Measurements from ENCODE around the gene TBC1D22A.
"Not testable (repeated sequence)": the region's sequence is repeated elsewhere in the genome, so short reads cannot be mapped to it uniquely, and the experiment has no call there.

The TBC1D22A gene

GRCh38 chr22:46732513-46732912 is 29.9 kb upstream of the TBC1D22A start:
- TF ChIP-seq POLR2A (IDR thresholded peaks at IDR 0.05; ENCODE audit: low read depth, low read length), result no peak
- no peak for FAIRE-seq
- no peak for DNase-seq (ENCODE audit: insufficient read length, low spot score)

- DNase-seq (ENCODE audit: insufficient read length, low spot score); FAIRE-seq: not testable (repeated sequence)
Measured at GRCh38 chr22:46734213-46734722, 28.2 kb upstream of the TBC1D22A start.

GRCh38 chr22:46734830-46735453 is 27.5 kb upstream of the TBC1D22A start:
- no peak for TF ChIP-seq POLR2A (IDR thresholded peaks at IDR 0.05; ENCODE audit: low read depth, low read length)
- DNase-seq (ENCODE audit: insufficient read length, low spot score) (no peak), FAIRE-seq (no peak)

- DNase-seq (ENCODE audit: insufficient read length, low spot score) (no peak), FAIRE-seq (no peak)
- TF ChIP-seq POLR2A (IDR thresholded peaks at IDR 0.05; ENCODE audit: low read depth, low read length), result no peak
Measured at GRCh38 chr22:46735747-46736608, 26.5 kb upstream of the TBC1D22A start.

- TF ChIP-seq POLR2A (IDR thresholded peaks at IDR 0.05; ENCODE audit: low read depth, low read length), result no peak
- FAIRE-seq (no peak), DNase-seq (ENCODE audit: insufficient read length, low spot score) (no peak)
Measured at GRCh38 chr22:46736705-46737104, 25.7 kb upstream of the TBC1D22A start.

GRCh38 chr22:46737105-46737975 is 25.1 kb upstream of the TBC1D22A start:
- no peak for TF ChIP-seq POLR2A (IDR thresholded peaks at IDR 0.05; ENCODE audit: low read depth, low read length)
- DNase-seq (ENCODE audit: insufficient read length, low spot score), result no peak
- no peak for FAIRE-seq

- TF ChIP-seq POLR2A (IDR thresholded peaks at IDR 0.05; ENCODE audit: low read depth, low read length), result peak; percentile 49
- DNase-seq (ENCODE audit: insufficient read length, low spot score) (peak; percentile 42), FAIRE-seq (no peak)
Measured at GRCh38 chr22:46737976-46738646, 24.3 kb upstream of the TBC1D22A start, which contains the start of gene CERK. Gene CERK, minus strand, starts transcription at chr22:46738252. Its CDS starts 104 bp downstream, at chr22:46738148.

GRCh38 chr22:46738647-46739093 is 23.8 kb upstream of the TBC1D22A start:
- FAIRE-seq (no peak), DNase-seq (ENCODE audit: insufficient read length, low spot score) (no peak)
- TF ChIP-seq POLR2A (IDR thresholded peaks at IDR 0.05; ENCODE audit: low read depth, low read length), result no peak

- FAIRE-seq, result no peak
- no peak for TF ChIP-seq POLR2A (IDR thresholded peaks at IDR 0.05; ENCODE audit: low read depth, low read length)
- no peak for DNase-seq (ENCODE audit: insufficient read length, low spot score)
Measured at GRCh38 chr22:46739094-46739870, 23.2 kb upstream of the TBC1D22A start.

- no peak for DNase-seq (ENCODE audit: insufficient read length, low spot score)
- FAIRE-seq, result no peak
- TF ChIP-seq POLR2A (IDR thresholded peaks at IDR 0.05; ENCODE audit: low read depth, low read length), result no peak
Measured at GRCh38 chr22:46740910-46741780, 21.3 kb upstream of the TBC1D22A start.

- FAIRE-seq (no peak), DNase-seq (ENCODE audit: insufficient read length, low spot score) (no peak)
- TF ChIP-seq POLR2A (IDR thresholded peaks at IDR 0.05; ENCODE audit: low read depth, low read length), result no peak
Measured at GRCh38 chr22:46741974-46742519, 20.4 kb upstream of the TBC1D22A start.

All from H54 (cell line).